ENCODE measurements around the gene LRPAP1.
"Not testable (repeated sequence)": the region's sequence is repeated elsewhere in the genome, so short reads cannot be mapped to it uniquely, and the experiment has no call there.

DNA sequence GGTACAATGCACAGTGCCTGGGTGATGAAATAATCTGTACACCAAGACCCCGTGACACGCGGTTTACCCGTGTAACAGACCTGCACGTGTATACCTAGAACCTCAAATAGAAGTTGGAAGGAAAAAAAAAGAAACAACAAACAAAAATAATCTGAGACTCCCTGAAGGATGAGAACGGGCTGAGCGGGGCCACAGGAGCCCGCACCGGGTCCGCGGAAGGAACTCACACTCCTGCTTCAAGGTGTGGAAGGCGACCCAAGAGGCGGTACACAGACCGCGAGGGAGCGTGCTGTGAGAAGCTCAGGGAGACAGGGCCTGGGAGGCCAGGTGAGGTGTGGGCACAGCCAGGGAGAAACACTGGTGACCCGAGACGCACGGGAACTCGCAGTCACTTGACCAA, 42.1 kb upstream of the LRPAP1 start:
- TF ChIP-seq, protein P1, sequence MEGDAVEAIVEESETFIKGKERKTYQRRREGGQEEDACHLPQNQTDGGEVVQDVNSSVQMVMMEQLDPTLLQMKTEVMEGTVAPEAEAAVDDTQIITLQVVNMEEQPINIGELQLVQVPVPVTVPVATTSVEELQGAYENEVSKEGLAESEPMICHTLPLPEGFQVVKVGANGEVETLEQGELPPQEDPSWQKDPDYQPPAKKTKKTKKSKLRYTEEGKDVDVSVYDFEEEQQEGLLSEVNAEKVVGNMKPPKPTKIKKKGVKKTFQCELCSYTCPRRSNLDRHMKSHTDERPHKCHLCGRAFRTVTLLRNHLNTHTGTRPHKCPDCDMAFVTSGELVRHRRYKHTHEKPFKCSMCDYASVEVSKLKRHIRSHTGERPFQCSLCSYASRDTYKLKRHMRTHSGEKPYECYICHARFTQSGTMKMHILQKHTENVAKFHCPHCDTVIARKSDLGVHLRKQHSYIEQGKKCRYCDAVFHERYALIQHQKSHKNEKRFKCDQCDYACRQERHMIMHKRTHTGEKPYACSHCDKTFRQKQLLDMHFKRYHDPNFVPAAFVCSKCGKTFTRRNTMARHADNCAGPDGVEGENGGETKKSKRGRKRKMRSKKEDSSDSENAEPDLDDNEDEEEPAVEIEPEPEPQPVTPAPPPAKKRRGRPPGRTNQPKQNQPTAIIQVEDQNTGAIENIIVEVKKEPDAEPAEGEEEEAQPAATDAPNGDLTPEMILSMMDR (IDR thresholded peaks at IDR 0.05 in 2 of 3, conservative IDR thresholded peaks at IDR 0.05 in 1 of 3; ENCODE audit: control insufficient read depth in 2 of 3, extremely low read depth in 1 of 3, insufficient read depth in 1 of 3, low read depth in 3 of 3, low read length in 3 of 3): not testable (repeated sequence)
- not testable (repeated sequence) for TF ChIP-seq EP300 (IDR thresholded peaks at IDR 0.05; ENCODE audit: borderline replicate concordance in 1 of 2, control insufficient read depth in 1 of 2, low read depth in 2 of 2, low read length in 2 of 2); YY1 (IDR thresholded peaks at IDR 0.05; ENCODE audit: low read depth, low read length); SP1 (IDR thresholded peaks at IDR 0.05; ENCODE audit: low read depth, low read length); MXI1 (IDR thresholded peaks at IDR 0.05; ENCODE audit: low read depth, low read length); POLR2AphosphoS5 (IDR thresholded peaks at IDR 0.05; ENCODE audit: low read length); RFX5 (IDR thresholded peaks at IDR 0.05; ENCODE audit: low read depth, low read length); KAT2A (conservative IDR thresholded peaks at IDR 0.05; ENCODE audit: control insufficient read depth, low read depth, low read length); POLR2A (IDR thresholded peaks at IDR 0.05; ENCODE audit: low read depth, low read length); EZH2 (IDR thresholded peaks at IDR 0.05; ENCODE audit: borderline replicate concordance, control insufficient read depth, low read depth, low read length); WRNIP1 (IDR thresholded peaks at IDR 0.05; ENCODE audit: borderline replicate concordance, low read depth, low read length)
- TF ChIP-seq, protein P2, sequence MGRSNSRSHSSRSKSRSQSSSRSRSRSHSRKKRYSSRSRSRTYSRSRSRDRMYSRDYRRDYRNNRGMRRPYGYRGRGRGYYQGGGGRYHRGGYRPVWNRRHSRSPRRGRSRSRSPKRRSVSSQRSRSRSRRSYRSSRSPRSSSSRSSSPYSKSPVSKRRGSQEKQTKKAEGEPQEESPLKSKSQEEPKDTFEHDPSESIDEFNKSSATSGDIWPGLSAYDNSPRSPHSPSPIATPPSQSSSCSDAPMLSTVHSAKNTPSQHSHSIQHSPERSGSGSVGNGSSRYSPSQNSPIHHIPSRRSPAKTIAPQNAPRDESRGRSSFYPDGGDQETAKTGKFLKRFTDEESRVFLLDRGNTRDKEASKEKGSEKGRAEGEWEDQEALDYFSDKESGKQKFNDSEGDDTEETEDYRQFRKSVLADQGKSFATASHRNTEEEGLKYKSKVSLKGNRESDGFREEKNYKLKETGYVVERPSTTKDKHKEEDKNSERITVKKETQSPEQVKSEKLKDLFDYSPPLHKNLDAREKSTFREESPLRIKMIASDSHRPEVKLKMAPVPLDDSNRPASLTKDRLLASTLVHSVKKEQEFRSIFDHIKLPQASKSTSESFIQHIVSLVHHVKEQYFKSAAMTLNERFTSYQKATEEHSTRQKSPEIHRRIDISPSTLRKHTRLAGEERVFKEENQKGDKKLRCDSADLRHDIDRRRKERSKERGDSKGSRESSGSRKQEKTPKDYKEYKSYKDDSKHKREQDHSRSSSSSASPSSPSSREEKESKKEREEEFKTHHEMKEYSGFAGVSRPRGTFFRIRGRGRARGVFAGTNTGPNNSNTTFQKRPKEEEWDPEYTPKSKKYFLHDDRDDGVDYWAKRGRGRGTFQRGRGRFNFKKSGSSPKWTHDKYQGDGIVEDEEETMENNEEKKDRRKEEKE (IDR thresholded peaks at IDR 0.05): not testable (repeated sequence)
- TF ChIP-seq, protein P3, sequence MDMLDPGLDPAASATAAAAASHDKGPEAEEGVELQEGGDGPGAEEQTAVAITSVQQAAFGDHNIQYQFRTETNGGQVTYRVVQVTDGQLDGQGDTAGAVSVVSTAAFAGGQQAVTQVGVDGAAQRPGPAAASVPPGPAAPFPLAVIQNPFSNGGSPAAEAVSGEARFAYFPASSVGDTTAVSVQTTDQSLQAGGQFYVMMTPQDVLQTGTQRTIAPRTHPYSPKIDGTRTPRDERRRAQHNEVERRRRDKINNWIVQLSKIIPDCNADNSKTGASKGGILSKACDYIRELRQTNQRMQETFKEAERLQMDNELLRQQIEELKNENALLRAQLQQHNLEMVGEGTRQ (IDR thresholded peaks at IDR 0.05; ENCODE audit: borderline replicate concordance, low read depth, low read length): not testable (repeated sequence)
- TF ChIP-seq, protein P4, sequence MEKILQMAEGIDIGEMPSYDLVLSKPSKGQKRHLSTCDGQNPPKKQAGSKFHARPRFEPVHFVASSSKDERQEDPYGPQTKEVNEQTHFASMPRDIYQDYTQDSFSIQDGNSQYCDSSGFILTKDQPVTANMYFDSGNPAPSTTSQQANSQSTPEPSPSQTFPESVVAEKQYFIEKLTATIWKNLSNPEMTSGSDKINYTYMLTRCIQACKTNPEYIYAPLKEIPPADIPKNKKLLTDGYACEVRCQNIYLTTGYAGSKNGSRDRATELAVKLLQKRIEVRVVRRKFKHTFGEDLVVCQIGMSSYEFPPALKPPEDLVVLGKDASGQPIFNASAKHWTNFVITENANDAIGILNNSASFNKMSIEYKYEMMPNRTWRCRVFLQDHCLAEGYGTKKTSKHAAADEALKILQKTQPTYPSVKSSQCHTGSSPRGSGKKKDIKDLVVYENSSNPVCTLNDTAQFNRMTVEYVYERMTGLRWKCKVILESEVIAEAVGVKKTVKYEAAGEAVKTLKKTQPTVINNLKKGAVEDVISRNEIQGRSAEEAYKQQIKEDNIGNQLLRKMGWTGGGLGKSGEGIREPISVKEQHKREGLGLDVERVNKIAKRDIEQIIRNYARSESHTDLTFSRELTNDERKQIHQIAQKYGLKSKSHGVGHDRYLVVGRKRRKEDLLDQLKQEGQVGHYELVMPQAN (conservative IDR thresholded peaks at IDR 0.05): not testable (repeated sequence)

All from GM12878 (cell line).